ENCODE results near the gene MYOZ2. TPM values are rescaled to one million over a fixed set of nuclear protein-coding genes. Genes with fewer than 3 reads are reported as not detected.

Gene MYOZ2
- total RNA-seq, 2 donors from 2014 or later: not detected

Other genes starting within 250 kb of the MYOZ2 start
- gene SYNPO2, start 247.0 kb upstream of the MYOZ2 start, total RNA-seq: under 1 TPM; 0.31 to 0.35 TPM
- 10 to 100 TPM; 11.3 to 12.6 TPM for gene USP53, start 76.9 kb downstream of the MYOZ2 start, total RNA-seq
- not detected for gene FABP2, start 186.3 kb downstream of the MYOZ2 start, total RNA-seq